ENCODE measurements around the gene VPS37B.

DNA sequence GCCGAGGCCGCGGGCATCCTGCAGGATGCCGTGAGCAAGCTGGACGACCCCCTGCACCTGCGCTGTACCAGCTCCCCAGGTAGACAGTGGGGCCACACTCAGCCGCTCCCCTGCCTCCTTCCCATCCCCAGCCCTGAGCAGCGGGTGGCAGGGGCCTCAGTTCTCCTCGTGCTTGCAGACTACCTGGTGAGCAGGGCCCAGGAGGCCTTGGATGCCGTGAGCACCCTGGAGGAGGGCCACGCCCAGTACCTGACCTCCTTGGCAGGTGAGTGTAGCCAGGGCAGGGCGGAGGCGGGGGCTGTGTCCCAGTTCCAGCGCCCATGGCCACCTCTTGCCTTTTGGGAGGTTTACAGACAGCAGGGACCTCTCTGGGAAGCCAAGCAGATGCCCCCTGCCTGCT, 37.8 kb downstream of the VPS37B start:
- TF ChIP-seq POLR2AphosphoS5 (IDR thresholded peaks at IDR 0.05) (no peak), CTCF (IDR thresholded peaks at IDR 0.05) (no peak)

Measured in gastroesophageal sphincter (tissue), 3 donors.